Lower leg skin (tissue), 4 donors: ENCODE data around the gene NYAP2. TPM values are rescaled to one million over a fixed set of nuclear protein-coding genes. Genes with fewer than 3 reads are reported as not detected.

Experiments used
- DNase-seq, 2 donors: peaks; one replicate each; pipeline ENCODE4 v3.0.0-alpha.2; 2019; ENCODE audit warnings: low spot score in 2 of 2
- H3K4me3 ChIP-seq: fragments of 200-600 bp; sonication (generic); 2 replicates; pipeline ENCODE4 v1.5.1; 2017; ENCODE audit warnings: mild to moderate bottlenecking, low read depth; ENCODE audit not compliant: poor library complexity, severe bottlenecking
- CTCF ChIP-seq, 3 donors: fragments of 450-650 bp; IDR thresholded peaks; one replicate each; pipeline ENCODE4 v1.5.1; 2016; ENCODE audit warnings: antibody characterized with exemption in 3 of 3, mild to moderate bottlenecking in 3 of 3, moderate library complexity in 2 of 3
- POLR2A ChIP-seq, 2 donors: fragments of 450-650 bp; IDR thresholded peaks; one replicate each; pipeline ENCODE4 v1.6.1; 2016 to 2017; ENCODE audit warnings: antibody characterized with exemption in 2 of 2, mild to moderate bottlenecking in 1 of 2, moderate library complexity in 1 of 2
- WGBS, 2 donors: methylation state at CpG; one replicate each; pipeline ENCODE4 v1.1.5; 2018; 5-methylcytosine and 5-hydroxymethylcytosine counted together
- intact Hi-C: fragments of 100-400 bp; cut with DNase I; formaldehyde crosslinking; loops from one replicate; pipeline ENCODE4 v1.15.0; 2023; ENCODE audit warnings: low total_unique reads
- total RNA-seq, 4 donors: library from RNA; depleted of rRNA; stranded (reverse); fragments of >200 nt; gene quantifications; one replicate each; pipeline ENCODE4 v1.1.0, GENCODE V29; 2016

NYAP2 gene
- total RNA-seq, 4 donors from 2014 or later = not detected

GRCh38 chr2:225415341-225415740 is 15.8 kb downstream of the NYAP2 start:
- H3K4me3 ChIP-seq = no peak overlapping the region
- DNase-seq = no peak
- TF ChIP-seq POLR2A (IDR thresholded peaks at IDR 0.05) = no peak
- no peak for TF ChIP-seq CTCF (IDR thresholded peaks at IDR 0.05)
- 84 to 88% methylated on average over 2 of the region's 2 CpGs for WGBS, 2 donors
- intact Hi-C loops = no loop called here

- TF ChIP-seq POLR2A (IDR thresholded peaks at IDR 0.05) (no peak), CTCF (IDR thresholded peaks at IDR 0.05) (no peak)
- intact Hi-C loops = no loop called here
- H3K4me3 ChIP-seq = no peak overlapping the region
- WGBS, 2 donors = 67 to 76% methylated on average over 2 of the region's 2 CpGs
- no peak for DNase-seq
Measured at GRCh38 chr2:225415792-225416191, 16.3 kb downstream of the NYAP2 start.

GRCh38 chr2:225416616-225417367 is 17.3 kb downstream of the NYAP2 start:
- intact Hi-C loops = no loop called here
- 82 to 85% methylated on average over 3 of the region's 3 CpGs for WGBS, 2 donors
- TF ChIP-seq CTCF (IDR thresholded peaks at IDR 0.05) (no peak), POLR2A (IDR thresholded peaks at IDR 0.05) (no peak)

GRCh38 chr2:225419033-225419432 is 19.5 kb downstream of the NYAP2 start:
- TF ChIP-seq POLR2A (IDR thresholded peaks at IDR 0.05) = no peak
- no peak for TF ChIP-seq CTCF (IDR thresholded peaks at IDR 0.05)
- WGBS, 2 donors = 88 to 91% methylated on average over 6 of the region's 6 CpGs
- intact Hi-C loops = no loop called here
- H3K4me3 ChIP-seq = no peak overlapping the region
- DNase-seq = no peak

More at GRCh38 chr2:225416616-225417367, 17.3 kb downstream of the NYAP2 start:
- DNase-seq = no peak
- no peak overlapping the region for H3K4me3 ChIP-seq

GRCh38 chr2:225422145-225422544 is 22.6 kb downstream of the NYAP2 start:
- H3K4me3 ChIP-seq = no peak overlapping the region
- no peak for DNase-seq
- WGBS, 2 donors = 89 to 90% methylated on average over 2 of the region's 2 CpGs
- intact Hi-C loops = no loop called here
- TF ChIP-seq POLR2A (IDR thresholded peaks at IDR 0.05) (no peak), CTCF (IDR thresholded peaks at IDR 0.05) (no peak)

DNA sequence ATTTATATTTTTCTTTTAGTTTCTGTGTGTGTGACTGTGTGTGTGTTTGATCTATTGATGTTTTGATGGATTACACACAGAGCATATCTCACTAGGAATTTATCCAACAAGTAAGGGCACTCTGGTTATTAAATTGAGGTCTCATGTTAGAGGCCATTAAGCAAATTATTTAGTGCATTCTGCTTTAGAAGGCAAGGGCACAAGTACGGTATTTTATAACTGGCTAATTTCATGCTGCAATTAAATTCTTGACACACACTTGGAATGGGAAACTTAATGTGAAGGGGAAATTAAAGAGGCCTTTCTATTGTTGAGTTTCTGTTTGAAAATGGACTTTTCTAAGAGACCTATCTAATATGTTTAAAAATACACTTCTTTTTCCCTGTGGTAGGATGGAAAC is 25.8 kb downstream of the NYAP2 start:
- TF ChIP-seq CTCF (IDR thresholded peaks at IDR 0.05) = no peak
- TF ChIP-seq POLR2A (IDR thresholded peaks at IDR 0.05) = no peak
- no peak overlapping the region for H3K4me3 ChIP-seq
- DNase-seq = no peak
- intact Hi-C loops = no loop called here
- WGBS, 2 donors = 67 to 69% methylated on average over 1 of the region's 1 CpG
